IMR-90 (cell line): Measurements from ENCODE around the gene ESR1. TPM values are rescaled to one million over a fixed set of nuclear protein-coding genes. Genes with fewer than 3 reads are reported as not detected.

Experiments
- ATAC-seq: fragments of 200-7000 bp; cut with Tn5 transposase; 2 replicates; pipeline ENCODE4 v1.9.1; 2020; ENCODE audit warnings: low read depth, mild to moderate bottlenecking, moderate library complexity
- BruUV-seq: library from RNA; stranded (reverse); fragments of 400-500 nt; replicated peaks from 2 replicates; lab custom pipeline; 2021; lab: Mats Ljungman, UMichigan
- CTCF ChIA-PET: fragments of 300-600 bp; formaldehyde crosslinking; extraction: SDS; loops from one replicate; lab custom pipeline; 2021; ENCODE audit warnings: antibody characterized with exemption; lab: Yijun Ruan, JAX
- POLR2A ChIA-PET: fragments of 300-600 bp; sonication (Branson Sonifier 250); formaldehyde crosslinking; loops from one replicate; lab custom pipeline; 2022; ENCODE audit warnings: antibody characterized with exemption; ENCODE audit not compliant: unreplicated experiment; lab: Charles Lee
- DNase-seq: peaks from one replicate; pipeline ENCODE4 v3.0.0; 2013
- H2AFZ ChIP-seq: replicated peaks from 2 replicates; pipeline ENCODE3; 2013; ENCODE audit warnings: low read length, mild to moderate bottlenecking; ENCODE audit not compliant: poor library complexity
- H2AK5ac ChIP-seq: 2 replicates; pipeline ENCODE4 v1.6.1; 2013; ENCODE audit warnings: low read depth, low read length, inconsistent platforms
- H2AK9ac ChIP-seq: replicated peaks from 2 replicates; pipeline ENCODE3; 2013; ENCODE audit warnings: mild to moderate bottlenecking, low read depth, low read length, moderate library complexity; ENCODE audit not compliant: poor library complexity
- H2BK120ac ChIP-seq: 2 replicates; pipeline ENCODE4 v1.6.1; 2013; ENCODE audit warnings: low read depth, low read length, inconsistent platforms
- H2BK15ac ChIP-seq: 3 replicates; pipeline ENCODE4 v1.6.1; 2013; ENCODE audit warnings: low read depth, low read length, inconsistent platforms
- H2BK20ac ChIP-seq: 2 replicates; pipeline ENCODE4 v1.6.1; 2013; ENCODE audit warnings: low read depth, mild to moderate bottlenecking, inconsistent platforms, low read length, moderate library complexity
- H2BK5ac ChIP-seq: 2 replicates; pipeline ENCODE4 v1.6.1; 2013; ENCODE audit warnings: mild to moderate bottlenecking, low read depth, low read length, inconsistent platforms; ENCODE audit not compliant: poor library complexity, severe bottlenecking
- H3K14ac ChIP-seq: replicated peaks from 2 replicates; pipeline ENCODE4 v1.6.1; 2013; ENCODE audit warnings: low read depth, low read length, inconsistent platforms
- H3K18ac ChIP-seq: 2 replicates; pipeline ENCODE4 v1.6.1; 2013; ENCODE audit warnings: low read depth, low read length, control low read depth
- H3K23ac ChIP-seq: 2 replicates; pipeline ENCODE4 v1.6.1; 2013; ENCODE audit warnings: low read depth, low read length, inconsistent platforms
- H3K27ac ChIP-seq: 2 replicates; pipeline ENCODE4 v1.5.1; 2013; ENCODE audit warnings: mild to moderate bottlenecking, control low read depth, low read length; ENCODE audit not compliant: insufficient read depth
- H3K27me3 ChIP-seq: 2 replicates; pipeline ENCODE4 v1.6.1; 2013; ENCODE audit warnings: low read length; ENCODE audit not compliant: control insufficient read depth, insufficient read depth
- H3K36me3 ChIP-seq: 2 replicates; pipeline ENCODE4 v1.6.1; 2013; ENCODE audit warnings: low read length, mixed read lengths; ENCODE audit not compliant: control insufficient read depth, insufficient read depth
- H3K4ac ChIP-seq: 2 replicates; pipeline ENCODE4 v1.6.1; 2013; ENCODE audit warnings: low read depth, low read length, inconsistent platforms
- H3K4me1 ChIP-seq: 2 replicates; pipeline ENCODE4 v1.6.1; 2013; ENCODE audit warnings: low read length, mixed read lengths; ENCODE audit not compliant: control insufficient read depth, insufficient read depth
- H3K4me2 ChIP-seq: 2 replicates; pipeline ENCODE4 v1.6.1; 2013; ENCODE audit warnings: low read depth, mild to moderate bottlenecking, control low read depth, low read length, moderate library complexity
- H3K4me3 ChIP-seq: 2 replicates; pipeline ENCODE4 v1.5.1; 2013; ENCODE audit warnings: low read depth, mild to moderate bottlenecking, control low read depth, low read length, moderate library complexity; ENCODE audit not compliant: insufficient read depth
- H3K56ac ChIP-seq: 2 replicates; pipeline ENCODE4 v1.6.1; 2013; ENCODE audit warnings: low read length, inconsistent platforms; ENCODE audit not compliant: insufficient read depth; ENCODE audit errors: extremely low read depth
- H3K79me1 ChIP-seq, 2 experiments: 2 replicates each; pipeline ENCODE4 v1.6.1; 2013; ENCODE audit warnings: low read length in 2 of 2, inconsistent platforms in 1 of 2, low read depth in 1 of 2
- H3K9ac ChIP-seq: 2 replicates; pipeline ENCODE4 v1.6.1; 2013; ENCODE audit warnings: low read depth, low read length, control low read depth
- H3K9me1 ChIP-seq: 2 replicates; pipeline ENCODE4 v1.6.1; 2013; ENCODE audit warnings: low read length, inconsistent platforms; ENCODE audit not compliant: insufficient read depth
- H3K9me3 ChIP-seq: 2 replicates; pipeline ENCODE4 v1.6.1; 2013; ENCODE audit warnings: low read length; ENCODE audit not compliant: control insufficient read depth, insufficient read depth
- H4K20me1 ChIP-seq: 2 replicates; pipeline ENCODE4 v1.6.1; 2013; ENCODE audit warnings: low read length, inconsistent platforms; ENCODE audit not compliant: insufficient read depth
- H4K5ac ChIP-seq: 2 replicates; pipeline ENCODE4 v1.6.1; 2013; ENCODE audit warnings: mild to moderate bottlenecking, low read depth, low read length, control low read depth
- H4K8ac ChIP-seq, 2 experiments: 2 replicates each; pipeline ENCODE4 v1.6.1; 2013; ENCODE audit warnings: low read depth in 2 of 2, low read length in 2 of 2, control low read depth in 1 of 2, inconsistent platforms in 1 of 2
- H4K91ac ChIP-seq: 2 replicates; pipeline ENCODE4 v1.6.1; 2013; ENCODE audit warnings: low read depth, low read length, inconsistent platforms; ENCODE audit not compliant: insufficient read depth
- BHLHE40 ChIP-seq: fragments of 150-350 bp; IDR thresholded peaks from 2 replicates; pipeline ENCODE4 v1.6.1; 2016; ENCODE audit warnings: mild to moderate bottlenecking, low read depth, low read length
- CEBPB ChIP-seq: IDR thresholded peaks from 2 replicates; pipeline ENCODE4 v1.6.1; 2012; ENCODE audit warnings: low read depth, low read length, improper control_type of control experiment
- CHD1 ChIP-seq: IDR thresholded peaks from 2 replicates; pipeline ENCODE4 v1.6.1; 2012; ENCODE audit warnings: low read depth, low read length, improper control_type of control experiment
- FOS ChIP-seq: fragments of 150-350 bp; IDR thresholded peaks from 2 replicates; pipeline ENCODE4 v1.6.1; 2016; ENCODE audit warnings: low read depth, low read length
- MAFK ChIP-seq: IDR thresholded peaks from 2 replicates; pipeline ENCODE4 v1.6.1; 2012; ENCODE audit warnings: low read depth, low read length, improper control_type of control experiment
- MAZ ChIP-seq: IDR thresholded peaks from 2 replicates; pipeline ENCODE4 v1.6.1; 2012; ENCODE audit warnings: low read depth, mild to moderate bottlenecking, low read length, improper control_type of control experiment, moderate library complexity, borderline replicate concordance
- MXI1 ChIP-seq: IDR thresholded peaks from 2 replicates; pipeline ENCODE4 v1.6.1; 2012; ENCODE audit warnings: low read depth, mild to moderate bottlenecking, low read length, moderate library complexity, borderline replicate concordance
- NFE2L2 ChIP-seq: fragments of 150-350 bp; IDR thresholded peaks from 2 replicates; pipeline ENCODE4 v1.6.1; 2016; ENCODE audit warnings: low read depth, mild to moderate bottlenecking, low read length
- POLR2A ChIP-seq: IDR thresholded peaks from 2 replicates; pipeline ENCODE4 v1.6.1; 2012; ENCODE audit warnings: mild to moderate bottlenecking, low read depth, low read length
- RAD21 ChIP-seq: IDR thresholded peaks from 2 replicates; pipeline ENCODE4 v1.6.1; 2012; ENCODE audit warnings: low read length, improper control_type of control experiment
- RCOR1 ChIP-seq: IDR thresholded peaks from 2 replicates; pipeline ENCODE4 v1.6.1; 2012; ENCODE audit warnings: mild to moderate bottlenecking, low read length, improper control_type of control experiment; ENCODE audit not compliant: insufficient replicate concordance
- RFX5 ChIP-seq: IDR thresholded peaks from 2 replicates; pipeline ENCODE4 v1.8.0; 2012; ENCODE audit warnings: low read depth, mild to moderate bottlenecking, low read length, moderate library complexity
- SMC3 ChIP-seq: fragments of 150-350 bp; IDR thresholded peaks from 2 replicates; pipeline ENCODE4 v1.6.1; 2016; ENCODE audit warnings: low read depth, mild to moderate bottlenecking, antibody characterized with exemption, low read length, moderate library complexity
- WGBS, 2 experiments: methylation state at CpG; one replicate each; pipeline versions ENCODE4 v1.1.5 to v1.1.7; 2013; ENCODE audit warnings: missing lambda C conversion rate in 2 of 2; ENCODE audit not compliant: insufficient read length in 1 of 2; ENCODE audit errors: extremely low coverage in 2 of 2; 5-methylcytosine and 5-hydroxymethylcytosine counted together
- dilution Hi-C: fragments of 300-500 bp; cut with HindIII; formaldehyde crosslinking; loops from one replicate; pipeline ENCODE4 v1.14.3; 2018; ENCODE audit warnings: low sequenced_read_pairs; ENCODE audit not compliant: unreplicated experiment
- in situ Hi-C: fragments of 300-500 bp; cut with MboI; formaldehyde crosslinking; loops from 3 replicates; pipeline ENCODE4 v1.14.3; 2019; ENCODE audit warnings: low sequenced_read_pairs, inconsistent platforms, mixed read lengths
- intact Hi-C: fragments of 100-400 bp; cut with micrococcal nuclease; formaldehyde crosslinking; loops from 2 replicates; pipeline ENCODE4 v1.10.0; 2022
- polyA plus RNA-seq, 3 experiments: library from polyadenylated mRNA; depleted of rRNA; stranded (reverse); fragments of >200 nt; gene quantifications; 2 replicates each; pipeline ENCODE4 v1.2.3, GENCODE V29; 2012; ENCODE audit warnings: low replicate concordance in 1 of 3
- total RNA-seq: library from RNA; depleted of rRNA; stranded (reverse); fragments of >200 nt; gene quantifications from 2 replicates; pipeline ENCODE4 v1.2.3, GENCODE V29; 2012
- TF ChIP-seq, protein P1 (sequence below): fragments of 150-350 bp; IDR thresholded peaks from 2 replicates; pipeline ENCODE4 v1.6.1; 2017; ENCODE audit warnings: mild to moderate bottlenecking, antibody characterized with exemption, low read length, low read depth
- TF ChIP-seq, protein P2 (sequence below): conservative IDR thresholded peaks from 2 replicates; pipeline ENCODE4 v1.5.1; 2012; ENCODE audit warnings: mild to moderate bottlenecking, low read depth, low read length, improper control_type of control experiment
- TF ChIP-seq, protein P3 (sequence below): fragments of 150-350 bp; IDR thresholded peaks from 2 replicates; pipeline ENCODE4 v1.6.1; 2016; ENCODE audit warnings: low read depth, mild to moderate bottlenecking, low read length, moderate library complexity, borderline replicate concordance

Gene ESR1
- total and polyA plus RNA-seq, 2 of the 4 experiments (the other 2 are of a cell fraction): not detected

DNA sequence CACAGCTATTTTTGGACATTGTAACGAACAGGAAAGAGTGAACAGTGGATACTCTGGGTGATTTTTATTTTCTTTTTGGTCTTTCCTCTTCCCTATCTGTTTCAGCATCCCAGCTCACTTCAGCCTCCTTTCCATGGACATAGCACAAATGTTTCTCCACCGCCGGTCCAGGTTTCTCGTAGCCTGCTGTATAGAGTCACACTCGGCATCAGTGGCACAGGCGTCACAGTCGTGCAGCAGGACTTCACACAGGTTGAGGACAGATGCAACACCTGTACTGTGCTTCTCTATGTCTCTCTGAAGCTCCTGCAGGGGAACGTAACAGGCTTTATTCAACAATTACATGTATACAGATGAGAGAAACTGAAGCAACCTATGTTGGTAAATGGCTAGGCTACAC is 348.3 kb downstream of the ESR1 start:
- Histone ChIP-seq H3K23ac (no peak overlapping the region), H3K9me3 (no peaks in the 10 kb centered on the region), H2BK5ac (no peak overlapping the region), H4K8ac (no peak overlapping the region), H4K20me1 (no peaks in the 10 kb centered on the region), H2BK120ac (no peak overlapping the region), H3K4me1 (no peaks in the 10 kb centered on the region), H3K9ac (no peak overlapping the region), H2AK9ac (no peak overlapping the region), H3K14ac (no peak overlapping the region), H3K4me3 (no peak overlapping the region), H3K4ac (no peak overlapping the region), H3K27me3 (no peaks in the 10 kb centered on the region), H3K56ac (no peak overlapping the region), H4K91ac (no peak overlapping the region), H2BK15ac (no peak overlapping the region), H3K9me1 (no peaks in the 10 kb centered on the region), H3K18ac (no peak overlapping the region), H2BK20ac (no peak overlapping the region), H2AK5ac (no peak overlapping the region), H2AFZ (no peak overlapping the region), H3K4me2 (no peak overlapping the region), H3K27ac (no peak overlapping the region), H3K79me1 (0 out of 4 replicates have a peak, but pooled peaks cover 0 to 3% of the 10 kb centered on the region in 2 experiments), H3K36me3 (peaks cover 24% of the 10 kb centered on the region), H4K5ac (no peak overlapping the region)
- ATAC-seq (no peak), DNase-seq (no peak)
- TF ChIP-seq RCOR1 (no peak), RFX5 (no peak), CHD1 (no peak), POLR2A (no peak), SMC3 (no peak), CEBPB (no peak), MAZ (no peak), BHLHE40 (no peak), NFE2L2 (no peak), RAD21 (no peak), FOS (no peak), MAFK (no peak), MXI1 (no peak)
- TF ChIP-seq, protein P1, sequence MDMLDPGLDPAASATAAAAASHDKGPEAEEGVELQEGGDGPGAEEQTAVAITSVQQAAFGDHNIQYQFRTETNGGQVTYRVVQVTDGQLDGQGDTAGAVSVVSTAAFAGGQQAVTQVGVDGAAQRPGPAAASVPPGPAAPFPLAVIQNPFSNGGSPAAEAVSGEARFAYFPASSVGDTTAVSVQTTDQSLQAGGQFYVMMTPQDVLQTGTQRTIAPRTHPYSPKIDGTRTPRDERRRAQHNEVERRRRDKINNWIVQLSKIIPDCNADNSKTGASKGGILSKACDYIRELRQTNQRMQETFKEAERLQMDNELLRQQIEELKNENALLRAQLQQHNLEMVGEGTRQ: no peak
- TF ChIP-seq, protein P2, sequence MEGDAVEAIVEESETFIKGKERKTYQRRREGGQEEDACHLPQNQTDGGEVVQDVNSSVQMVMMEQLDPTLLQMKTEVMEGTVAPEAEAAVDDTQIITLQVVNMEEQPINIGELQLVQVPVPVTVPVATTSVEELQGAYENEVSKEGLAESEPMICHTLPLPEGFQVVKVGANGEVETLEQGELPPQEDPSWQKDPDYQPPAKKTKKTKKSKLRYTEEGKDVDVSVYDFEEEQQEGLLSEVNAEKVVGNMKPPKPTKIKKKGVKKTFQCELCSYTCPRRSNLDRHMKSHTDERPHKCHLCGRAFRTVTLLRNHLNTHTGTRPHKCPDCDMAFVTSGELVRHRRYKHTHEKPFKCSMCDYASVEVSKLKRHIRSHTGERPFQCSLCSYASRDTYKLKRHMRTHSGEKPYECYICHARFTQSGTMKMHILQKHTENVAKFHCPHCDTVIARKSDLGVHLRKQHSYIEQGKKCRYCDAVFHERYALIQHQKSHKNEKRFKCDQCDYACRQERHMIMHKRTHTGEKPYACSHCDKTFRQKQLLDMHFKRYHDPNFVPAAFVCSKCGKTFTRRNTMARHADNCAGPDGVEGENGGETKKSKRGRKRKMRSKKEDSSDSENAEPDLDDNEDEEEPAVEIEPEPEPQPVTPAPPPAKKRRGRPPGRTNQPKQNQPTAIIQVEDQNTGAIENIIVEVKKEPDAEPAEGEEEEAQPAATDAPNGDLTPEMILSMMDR: no peak
- TF ChIP-seq, protein P3, sequence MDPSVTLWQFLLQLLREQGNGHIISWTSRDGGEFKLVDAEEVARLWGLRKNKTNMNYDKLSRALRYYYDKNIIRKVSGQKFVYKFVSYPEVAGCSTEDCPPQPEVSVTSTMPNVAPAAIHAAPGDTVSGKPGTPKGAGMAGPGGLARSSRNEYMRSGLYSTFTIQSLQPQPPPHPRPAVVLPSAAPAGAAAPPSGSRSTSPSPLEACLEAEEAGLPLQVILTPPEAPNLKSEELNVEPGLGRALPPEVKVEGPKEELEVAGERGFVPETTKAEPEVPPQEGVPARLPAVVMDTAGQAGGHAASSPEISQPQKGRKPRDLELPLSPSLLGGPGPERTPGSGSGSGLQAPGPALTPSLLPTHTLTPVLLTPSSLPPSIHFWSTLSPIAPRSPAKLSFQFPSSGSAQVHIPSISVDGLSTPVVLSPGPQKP: no peak
- no CpG with 5 or more reads among the region's 8 CpGs for WGBS, 2 experiments
- ChIA-PET POLR2A (no interaction called here), CTCF (no interaction called here)
- intact Hi-C loops (no loop called here), dilution Hi-C loops (no loop called here), in situ Hi-C loops (no loop called here)
- no TSS peak for BruUV-seq
